HL-60 (cell line): ENCODE results near the gene NDUFA13.

Source experiments
- DNase-seq, 2 experiments: peaks; one replicate each; pipeline ENCODE4 v3.0.0-alpha.2; 2010 to 2020; ENCODE audit warnings: low read depth in 1 of 2, low spot score in 1 of 2
- H3K27ac ChIP-seq: fragments of 250-450 bp; sonication (Bioruptor Pico); replicated peaks from 2 replicates; pipeline ENCODE4 v1.5.1; 2020; ENCODE audit warnings: mild to moderate bottlenecking, moderate library complexity
- H3K27me3 ChIP-seq: fragments of 250-450 bp; sonication (Bioruptor Pico); 2 replicates; pipeline ENCODE4 v1.5.1; 2021; ENCODE audit warnings: mild to moderate bottlenecking, moderate library complexity; ENCODE audit not compliant: insufficient read depth, poor library complexity, severe bottlenecking
- H3K4me3 ChIP-seq: replicated peaks from 2 replicates; pipeline ENCODE4 v1.5.1; 2011; ENCODE audit warnings: mild to moderate bottlenecking, control low read depth, low read length; ENCODE audit not compliant: insufficient read depth
- CTCF ChIP-seq: IDR thresholded peaks from one replicate; pipeline ENCODE4 v1.5.1; 2011; ENCODE audit warnings: low read length, control low read depth, inconsistent platforms; ENCODE audit not compliant: insufficient read depth
- GABPA ChIP-seq: IDR thresholded peaks from 2 replicates; pipeline ENCODE4 v1.6.1; 2012; ENCODE audit warnings: low read depth
- POLR2AphosphoS5 ChIP-seq: IDR thresholded peaks from 2 replicates; pipeline ENCODE4 v1.6.1; 2012; ENCODE audit warnings: low read depth
- SPI1 ChIP-seq: IDR thresholded peaks from 2 replicates; pipeline ENCODE4 v1.6.1; 2012; ENCODE audit warnings: low read depth, mild to moderate bottlenecking, borderline replicate concordance
- TF ChIP-seq, protein P1 (sequence below): IDR thresholded peaks from 2 replicates; pipeline ENCODE4 v1.6.1; 2012; ENCODE audit warnings: low read depth; ENCODE audit not compliant: insufficient replicate concordance

NDUFA13 gene

DNA sequence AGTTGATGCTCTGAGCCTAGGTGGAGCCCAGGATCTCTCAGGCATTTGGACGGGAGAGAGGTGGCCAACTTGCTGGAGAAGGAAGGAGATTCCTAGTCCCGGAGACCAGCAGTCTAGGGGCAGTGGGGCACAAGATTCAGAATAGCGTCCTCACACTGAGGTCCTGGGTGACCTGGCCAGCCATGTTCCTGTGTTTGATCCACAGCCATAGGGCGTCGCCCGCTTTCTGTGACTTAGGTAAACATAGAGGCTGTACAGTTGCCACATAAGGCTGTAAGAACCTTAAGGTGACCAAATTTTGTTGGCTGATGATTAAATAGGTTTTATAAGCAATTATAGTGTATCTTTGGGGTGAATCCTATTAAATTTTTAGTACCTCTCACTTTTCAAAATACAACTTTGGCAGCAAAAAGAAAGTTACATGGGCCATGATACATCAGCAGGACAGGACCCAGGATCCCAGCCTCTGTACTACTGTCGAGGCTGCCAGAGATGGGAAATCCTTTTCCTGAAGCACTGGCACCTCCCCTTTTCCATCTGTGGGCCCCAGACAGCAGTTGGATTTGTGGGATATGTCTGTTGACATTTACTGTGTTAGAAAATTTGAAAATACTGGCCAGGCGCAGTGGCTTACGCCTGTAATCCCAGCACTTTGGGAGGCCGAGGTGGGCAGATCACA lies 38.2 kb upstream of the NDUFA13 start:
- no peaks in the 10 kb centered on the region for H3K27me3 ChIP-seq
- no peak overlapping the region for H3K27ac ChIP-seq
- TF ChIP-seq GABPA, result no peak
- TF ChIP-seq, protein P1, sequence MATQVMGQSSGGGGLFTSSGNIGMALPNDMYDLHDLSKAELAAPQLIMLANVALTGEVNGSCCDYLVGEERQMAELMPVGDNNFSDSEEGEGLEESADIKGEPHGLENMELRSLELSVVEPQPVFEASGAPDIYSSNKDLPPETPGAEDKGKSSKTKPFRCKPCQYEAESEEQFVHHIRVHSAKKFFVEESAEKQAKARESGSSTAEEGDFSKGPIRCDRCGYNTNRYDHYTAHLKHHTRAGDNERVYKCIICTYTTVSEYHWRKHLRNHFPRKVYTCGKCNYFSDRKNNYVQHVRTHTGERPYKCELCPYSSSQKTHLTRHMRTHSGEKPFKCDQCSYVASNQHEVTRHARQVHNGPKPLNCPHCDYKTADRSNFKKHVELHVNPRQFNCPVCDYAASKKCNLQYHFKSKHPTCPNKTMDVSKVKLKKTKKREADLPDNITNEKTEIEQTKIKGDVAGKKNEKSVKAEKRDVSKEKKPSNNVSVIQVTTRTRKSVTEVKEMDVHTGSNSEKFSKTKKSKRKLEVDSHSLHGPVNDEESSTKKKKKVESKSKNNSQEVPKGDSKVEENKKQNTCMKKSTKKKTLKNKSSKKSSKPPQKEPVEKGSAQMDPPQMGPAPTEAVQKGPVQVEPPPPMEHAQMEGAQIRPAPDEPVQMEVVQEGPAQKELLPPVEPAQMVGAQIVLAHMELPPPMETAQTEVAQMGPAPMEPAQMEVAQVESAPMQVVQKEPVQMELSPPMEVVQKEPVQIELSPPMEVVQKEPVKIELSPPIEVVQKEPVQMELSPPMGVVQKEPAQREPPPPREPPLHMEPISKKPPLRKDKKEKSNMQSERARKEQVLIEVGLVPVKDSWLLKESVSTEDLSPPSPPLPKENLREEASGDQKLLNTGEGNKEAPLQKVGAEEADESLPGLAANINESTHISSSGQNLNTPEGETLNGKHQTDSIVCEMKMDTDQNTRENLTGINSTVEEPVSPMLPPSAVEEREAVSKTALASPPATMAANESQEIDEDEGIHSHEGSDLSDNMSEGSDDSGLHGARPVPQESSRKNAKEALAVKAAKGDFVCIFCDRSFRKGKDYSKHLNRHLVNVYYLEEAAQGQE, result no peak
- no peak for TF ChIP-seq POLR2AphosphoS5
- no peak for TF ChIP-seq SPI1
- no peak for TF ChIP-seq CTCF
- no peak for DNase-seq
- no peak overlapping the region for H3K4me3 ChIP-seq

DNA sequence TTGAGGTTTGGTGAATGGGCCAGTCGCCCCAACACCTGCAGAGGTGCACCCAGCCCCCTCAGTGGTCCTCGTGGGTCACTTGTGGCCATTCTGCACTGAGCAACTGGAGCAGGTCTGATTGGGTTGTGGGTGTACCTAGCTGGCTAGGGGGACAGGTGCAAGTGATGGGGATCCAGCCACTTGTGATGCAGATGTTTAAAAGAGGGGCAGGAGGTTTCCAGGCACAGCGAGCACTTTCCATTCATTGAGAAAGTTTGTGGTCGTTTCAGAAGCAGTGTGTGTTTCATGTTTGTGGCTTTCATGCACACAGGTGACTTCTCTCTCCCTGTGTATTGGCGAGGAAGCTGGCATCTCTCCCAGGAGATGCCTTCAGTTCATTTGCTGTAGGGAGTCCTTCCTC lies 35.3 kb upstream of the NDUFA13 start:
- no peak overlapping the region for H3K27ac ChIP-seq
- TF ChIP-seq SPI1, result no peak
- TF ChIP-seq POLR2AphosphoS5, result no peak
- no peak for TF ChIP-seq GABPA
- no peak for TF ChIP-seq CTCF
- TF ChIP-seq, protein P1, result no peak
- no peak overlapping the region for H3K4me3 ChIP-seq
- H3K27me3 ChIP-seq, result no peaks in the 10 kb centered on the region
- DNase-seq, result no peak

- TF ChIP-seq SPI1 (no peak), GABPA (no peak), CTCF (no peak), POLR2AphosphoS5 (no peak)
- TF ChIP-seq, protein P1, result no peak
- DNase-seq, result no peak
- Histone ChIP-seq H3K4me3 (no peak overlapping the region), H3K27ac (no peak overlapping the region), H3K27me3 (no peaks in the 10 kb centered on the region)
Observed at GRCh38 chr19:19482809-19483596, 33.0 kb upstream of the NDUFA13 start.
